ENCODE measurements around the gene NEK6. TPM values are rescaled to one million over a fixed set of nuclear protein-coding genes. Genes with fewer than 3 reads are reported as not detected.

NEK6 gene
- total and polyA plus RNA-seq, 2 experiments from 2014 or later: 14.3 to 27.0 TPM

DNA sequence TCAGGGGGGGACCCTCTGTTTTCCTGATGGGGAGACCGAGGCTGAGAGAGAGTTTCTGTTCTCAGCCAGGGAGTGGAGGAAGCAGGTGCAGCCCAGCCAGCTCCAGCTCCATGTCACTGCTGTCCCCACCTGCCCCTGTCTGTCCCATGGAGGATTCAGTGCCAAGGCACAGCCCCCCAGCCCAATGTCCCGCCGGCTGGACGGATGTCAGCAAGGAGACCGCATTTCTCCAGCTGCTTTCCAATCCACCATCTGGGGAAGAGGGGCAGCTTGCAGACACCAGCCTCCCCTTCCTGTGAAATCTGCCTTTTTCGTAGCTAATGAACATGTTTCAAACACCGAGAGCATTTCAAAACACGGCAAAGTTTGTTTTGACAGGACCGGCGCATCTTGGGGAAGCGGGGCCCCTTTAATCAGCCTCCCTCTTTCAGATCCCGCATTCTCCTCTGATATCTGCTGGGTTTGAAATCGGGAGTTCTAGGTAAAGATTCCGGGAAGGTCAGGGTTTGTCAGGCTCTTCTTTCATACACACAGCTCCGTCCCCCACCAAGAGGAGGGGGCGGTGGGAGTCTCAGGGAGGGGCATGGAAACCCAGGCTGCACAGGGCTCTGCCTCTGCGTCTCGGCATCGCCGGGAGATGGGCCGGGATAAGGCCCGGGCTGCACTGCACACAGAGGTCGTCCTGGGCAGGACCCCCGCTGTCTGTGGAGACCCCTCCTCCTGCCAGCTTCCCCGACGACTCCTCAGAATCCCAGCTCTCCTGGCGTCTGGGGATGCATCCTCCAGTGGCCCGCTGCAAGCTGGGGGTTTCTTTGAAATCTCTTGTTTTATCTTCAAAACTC, 74.8 kb downstream of the NEK6 start:
- Histone ChIP-seq H3K36me3 (no peaks in the 10 kb centered on the region), H3K9me3 (ENCODE audit: low read depth) (no peaks in the 10 kb centered on the region), H3K4me1 (ENCODE audit: low read depth) (no peaks in the 10 kb centered on the region), H3K4me3 (no peak overlapping the region), H3K27ac (no peak overlapping the region), H3K27me3 (no peaks in the 10 kb centered on the region)
- no peak for DNase-seq (ENCODE audit: low read depth in 1 of 2, low spot score in 1 of 2)
- TF ChIP-seq, protein P1, sequence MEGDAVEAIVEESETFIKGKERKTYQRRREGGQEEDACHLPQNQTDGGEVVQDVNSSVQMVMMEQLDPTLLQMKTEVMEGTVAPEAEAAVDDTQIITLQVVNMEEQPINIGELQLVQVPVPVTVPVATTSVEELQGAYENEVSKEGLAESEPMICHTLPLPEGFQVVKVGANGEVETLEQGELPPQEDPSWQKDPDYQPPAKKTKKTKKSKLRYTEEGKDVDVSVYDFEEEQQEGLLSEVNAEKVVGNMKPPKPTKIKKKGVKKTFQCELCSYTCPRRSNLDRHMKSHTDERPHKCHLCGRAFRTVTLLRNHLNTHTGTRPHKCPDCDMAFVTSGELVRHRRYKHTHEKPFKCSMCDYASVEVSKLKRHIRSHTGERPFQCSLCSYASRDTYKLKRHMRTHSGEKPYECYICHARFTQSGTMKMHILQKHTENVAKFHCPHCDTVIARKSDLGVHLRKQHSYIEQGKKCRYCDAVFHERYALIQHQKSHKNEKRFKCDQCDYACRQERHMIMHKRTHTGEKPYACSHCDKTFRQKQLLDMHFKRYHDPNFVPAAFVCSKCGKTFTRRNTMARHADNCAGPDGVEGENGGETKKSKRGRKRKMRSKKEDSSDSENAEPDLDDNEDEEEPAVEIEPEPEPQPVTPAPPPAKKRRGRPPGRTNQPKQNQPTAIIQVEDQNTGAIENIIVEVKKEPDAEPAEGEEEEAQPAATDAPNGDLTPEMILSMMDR (IDR thresholded peaks at IDR 0.05; ENCODE audit: low read depth, low read length): no peak

DNA sequence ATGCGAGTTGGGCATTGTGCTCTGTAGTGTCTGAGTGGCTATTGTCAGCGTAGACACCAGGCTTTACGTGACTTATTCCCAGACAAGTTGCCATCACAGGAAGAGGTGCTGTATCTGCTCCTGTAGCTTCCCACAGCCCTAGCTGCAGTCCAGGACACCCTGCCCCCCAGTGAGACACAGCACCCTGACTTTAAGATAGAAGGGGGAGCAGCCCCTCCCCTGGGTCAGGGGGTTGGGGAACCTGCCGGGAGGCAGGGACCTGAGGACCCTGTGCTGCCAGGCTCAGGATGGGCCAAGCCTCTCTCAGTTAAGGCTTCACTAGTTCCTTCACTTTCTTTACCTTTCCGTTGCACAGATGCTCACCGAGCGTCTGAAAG, 75.4 kb downstream of the NEK6 start:
- TF ChIP-seq, protein P1 (IDR thresholded peaks at IDR 0.05; ENCODE audit: low read depth, low read length): no peak
- DNase-seq (ENCODE audit: low read depth in 1 of 2, low spot score in 1 of 2): no peak
- H3K9me3 ChIP-seq (ENCODE audit: low read depth): no peaks in the 10 kb centered on the region
- H3K4me1 ChIP-seq (ENCODE audit: low read depth): no peaks in the 10 kb centered on the region
- H3K36me3 ChIP-seq: no peaks in the 10 kb centered on the region
- H3K4me3 ChIP-seq: no peak overlapping the region
- no peak overlapping the region for H3K27ac ChIP-seq
- no peaks in the 10 kb centered on the region for H3K27me3 ChIP-seq

DNA sequence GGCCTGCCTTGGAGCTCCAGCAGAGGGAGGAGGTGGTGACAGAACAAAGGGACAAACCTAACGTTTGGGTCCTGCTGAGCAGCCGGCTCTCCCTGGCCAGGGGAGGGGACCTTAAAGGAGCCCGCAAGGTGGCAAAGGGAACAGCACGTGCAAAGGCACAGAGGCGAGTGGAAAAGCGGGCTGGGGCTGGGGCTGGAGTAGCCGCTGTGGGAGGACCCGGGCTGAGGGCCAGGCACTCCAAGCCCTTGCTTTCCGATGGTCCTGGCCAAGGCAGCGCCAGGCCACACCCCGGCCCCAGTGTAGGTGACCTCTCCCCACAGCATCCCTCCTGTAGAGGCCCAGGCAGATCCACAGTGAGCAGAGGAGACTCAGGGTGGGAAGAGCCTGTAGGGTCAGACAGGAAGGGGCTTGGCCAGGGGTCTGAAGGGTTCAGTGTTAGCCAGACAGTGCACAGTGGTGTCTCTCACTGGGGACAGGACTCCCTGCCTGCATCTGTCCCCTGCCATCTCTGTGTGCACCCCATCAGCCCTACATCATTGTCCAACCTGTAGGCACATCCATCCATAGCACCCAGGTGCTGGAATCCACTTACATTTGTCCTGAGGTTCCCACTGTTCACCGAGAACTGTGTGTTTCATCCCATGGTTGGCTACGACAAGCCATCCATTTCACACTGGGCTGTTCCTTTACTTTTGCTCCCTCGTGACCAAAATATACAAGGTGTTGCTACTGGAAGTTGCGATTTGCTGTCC, 77.0 kb downstream of the NEK6 start:
- no peaks in the 10 kb centered on the region for H3K27me3 ChIP-seq
- TF ChIP-seq, protein P1 (IDR thresholded peaks at IDR 0.05; ENCODE audit: low read depth, low read length): no peak
- no peaks in the 10 kb centered on the region for H3K36me3 ChIP-seq
- H3K4me3 ChIP-seq: no peak overlapping the region
- no peaks in the 10 kb centered on the region for H3K9me3 ChIP-seq (ENCODE audit: low read depth)
- no peak for DNase-seq (ENCODE audit: low read depth in 1 of 2, low spot score in 1 of 2)
- no peaks in the 10 kb centered on the region for H3K4me1 ChIP-seq (ENCODE audit: low read depth)
- no peak overlapping the region for H3K27ac ChIP-seq

DNA sequence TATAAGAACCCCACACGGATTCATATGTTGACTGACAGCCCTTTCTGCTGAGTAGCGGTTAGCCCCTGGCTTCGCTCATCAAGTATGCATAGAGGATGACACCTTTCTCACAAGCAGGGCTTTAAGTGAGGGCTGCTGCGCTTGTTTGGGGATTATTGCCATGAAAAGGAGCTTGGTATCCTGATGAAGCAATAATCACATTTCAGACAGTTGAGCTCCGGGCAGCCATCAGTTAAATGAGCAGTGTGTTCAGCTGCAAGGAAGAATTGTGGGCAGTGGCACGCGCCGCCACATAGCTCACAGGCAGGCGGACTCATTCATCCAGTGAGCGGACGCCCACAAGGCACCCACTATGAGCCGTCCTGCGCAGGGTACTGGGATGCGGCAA, 77.6 kb downstream of the NEK6 start:
- no peaks in the 10 kb centered on the region for H3K27me3 ChIP-seq
- no peaks in the 10 kb centered on the region for H3K9me3 ChIP-seq (ENCODE audit: low read depth)
- H3K36me3 ChIP-seq: no peaks in the 10 kb centered on the region
- no peak overlapping the region for H3K27ac ChIP-seq
- no peak for DNase-seq (ENCODE audit: low read depth in 1 of 2, low spot score in 1 of 2)
- no peak overlapping the region for H3K4me3 ChIP-seq
- TF ChIP-seq, protein P1 (IDR thresholded peaks at IDR 0.05; ENCODE audit: low read depth, low read length): no peak
- no peaks in the 10 kb centered on the region for H3K4me1 ChIP-seq (ENCODE audit: low read depth)

DNA sequence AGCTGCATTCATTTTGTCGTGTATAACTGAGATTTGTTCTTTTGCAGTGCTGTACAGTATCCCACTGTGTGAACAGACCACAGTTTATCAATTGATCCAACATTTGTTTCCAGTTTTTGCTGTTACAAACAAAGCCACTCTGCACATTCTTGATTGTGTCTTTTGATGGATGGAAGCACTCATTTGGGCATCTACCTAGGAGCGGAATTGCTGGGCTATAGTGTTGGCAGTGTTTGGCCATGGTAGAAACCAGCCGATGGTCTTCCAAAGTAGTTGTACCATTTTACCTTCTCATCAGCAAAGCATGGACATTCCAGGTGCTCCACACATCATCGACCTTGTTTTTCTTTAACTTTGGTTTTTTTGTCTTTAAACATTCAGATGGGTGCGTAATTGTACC, 79.8 kb downstream of the NEK6 start:
- no peaks in the 10 kb centered on the region for H3K36me3 ChIP-seq
- no peaks in the 10 kb centered on the region for H3K4me1 ChIP-seq (ENCODE audit: low read depth)

More for the DNA sequence above, 79.8 kb downstream of the NEK6 start:
- Histone ChIP-seq H3K27me3 (no peaks in the 10 kb centered on the region), H3K4me3 (no peak overlapping the region), H3K9me3 (ENCODE audit: low read depth) (no peaks in the 10 kb centered on the region), H3K27ac (no peak overlapping the region)
- DNase-seq (ENCODE audit: low read depth in 1 of 2, low spot score in 1 of 2): no peak
- TF ChIP-seq, protein P1 (IDR thresholded peaks at IDR 0.05; ENCODE audit: low read depth, low read length): no peak
